GM23338 (cell line): ENCODE results near the gene FAM170A. TPM values are rescaled to one million over a fixed set of nuclear protein-coding genes. Genes with fewer than 3 reads are reported as not detected.

Experiments used
- ATAC-seq: fragments of 200-7000 bp; cut with Tn5 transposase; 3 replicates; pipeline ENCODE4 v1.9.1; 2020
- DNase-seq: peaks from one replicate; pipeline ENCODE4 v3.0.0-alpha.2; 2015; ENCODE audit warnings: low spot score
- H2AFZ ChIP-seq: fragments of 200-600 bp; sonication (generic); 2 replicates; pipeline ENCODE4 v1.8.0; 2016; ENCODE audit warnings: antibody characterized with exemption, mild to moderate bottlenecking, moderate library complexity
- H3F3A ChIP-seq: fragments of 200-600 bp; sonication (generic); replicated peaks from 2 replicates; pipeline ENCODE4 v1.8.0; 2017; ENCODE audit warnings: antibody characterized with exemption, mixed run types, low read depth
- H3K27ac ChIP-seq: fragments of 200-600 bp; sonication (generic); 2 replicates; pipeline ENCODE4 v1.6.1; 2016; ENCODE audit warnings: low read depth
- H3K27me3 ChIP-seq: fragments of 200-600 bp; sonication (generic); 2 replicates; pipeline ENCODE4 v1.8.0; 2016; ENCODE audit warnings: mild to moderate bottlenecking, mixed run types, moderate library complexity; ENCODE audit not compliant: insufficient read depth
- H3K36me3 ChIP-seq: fragments of 200-600 bp; sonication (generic); 2 replicates; pipeline ENCODE4 v1.8.0; 2016; ENCODE audit warnings: mild to moderate bottlenecking; ENCODE audit not compliant: insufficient read depth
- H3K4me1 ChIP-seq: fragments of 200-600 bp; sonication (generic); 2 replicates; pipeline ENCODE4 v1.8.0; 2016; ENCODE audit warnings: mild to moderate bottlenecking, moderate library complexity; ENCODE audit not compliant: insufficient read depth
- H3K4me2 ChIP-seq: fragments of 200-600 bp; sonication (generic); 2 replicates; pipeline ENCODE4 v1.7.1; 2017; ENCODE audit warnings: mixed run types
- H3K4me3 ChIP-seq: fragments of 200-600 bp; sonication (generic); 2 replicates; pipeline ENCODE4 v1.6.1; 2016; ENCODE audit warnings: mixed run types
- H3K79me2 ChIP-seq: fragments of 200-600 bp; sonication (generic); replicated peaks from 2 replicates; pipeline ENCODE4 v1.8.0; 2017; ENCODE audit warnings: mild to moderate bottlenecking; ENCODE audit not compliant: insufficient read depth
- H3K9me2 ChIP-seq: fragments of 200-600 bp; sonication (generic); 2 replicates; pipeline ENCODE4 v1.8.0; 2017; ENCODE audit not compliant: insufficient read depth
- H4K20me1 ChIP-seq: fragments of 200-600 bp; sonication (generic); replicated peaks from 2 replicates; pipeline ENCODE4 v1.8.0; 2017; ENCODE audit warnings: mild to moderate bottlenecking; ENCODE audit not compliant: insufficient read depth
- H3K27ac Mint-ChIP-seq: 2 replicates; pipeline ENCODE4 v1.8.0; 2020; ENCODE audit warnings: inconsistent platforms, mild to moderate bottlenecking, moderate library complexity, mixed read lengths
- H3K27me3 Mint-ChIP-seq: 3 replicates; pipeline ENCODE4 v1.8.0; 2022; ENCODE audit warnings: low read depth, mild to moderate bottlenecking, moderate library complexity, mixed read lengths, inconsistent platforms; ENCODE audit not compliant: insufficient read depth, poor library complexity
- H3K36me3 Mint-ChIP-seq: 3 replicates; pipeline ENCODE4 v1.8.0; 2021; ENCODE audit warnings: low read depth, mild to moderate bottlenecking, inconsistent platforms, moderate library complexity, mixed read lengths
- H3K4me1 Mint-ChIP-seq: 3 replicates; pipeline ENCODE4 v1.8.0; 2020; ENCODE audit warnings: mild to moderate bottlenecking, inconsistent platforms, mixed read lengths
- H3K4me3 Mint-ChIP-seq: 3 replicates; pipeline ENCODE4 v1.8.0; 2021; ENCODE audit warnings: moderate library complexity, mild to moderate bottlenecking, inconsistent platforms, mixed read lengths
- H3K9me3 Mint-ChIP-seq: 3 replicates; pipeline ENCODE4 v1.8.0; 2020; ENCODE audit warnings: moderate library complexity, mild to moderate bottlenecking, inconsistent platforms, mixed read lengths
- CREB1 ChIP-seq: fragments of 250-450 bp; sonication (Bioruptor Pico); IDR thresholded peaks from 2 replicates; pipeline ENCODE4 v1.5.0; 2020; ENCODE audit warnings: low read depth, mild to moderate bottlenecking, moderate library complexity
- CTCF ChIP-seq, 2 experiments: fragments of 200-600 bp in 1 of 2; sonication (generic) in 1 of 2; conservative IDR thresholded peaks; 2 replicates each; pipeline versions ENCODE4 v1.5.1 to v1.6.1; 2016 to 2017; ENCODE audit warnings: antibody characterized with exemption in 2 of 2, low read depth in 2 of 2, mild to moderate bottlenecking in 2 of 2, moderate library complexity in 1 of 2
- ETS1 ChIP-seq: IDR thresholded peaks from 2 replicates; pipeline ENCODE4 v1.6.1; 2016; ENCODE audit warnings: antibody characterized with exemption
- EZH2 ChIP-seq: fragments of 200-600 bp; sonication (generic); IDR thresholded peaks from one replicate; pipeline ENCODE4 v1.8.0; 2017; ENCODE audit warnings: antibody characterized with exemption, mild to moderate bottlenecking, low read depth; ENCODE audit not compliant: unreplicated experiment
- EZH2phosphoT487 ChIP-seq: fragments of 200-600 bp; sonication (generic); IDR thresholded peaks from one replicate; pipeline ENCODE4 v1.8.1; 2018; ENCODE audit warnings: antibody characterized with exemption; ENCODE audit not compliant: unreplicated experiment
- JUNB ChIP-seq: IDR thresholded peaks from one replicate; pipeline ENCODE4 v1.6.1; 2016; ENCODE audit warnings: antibody characterized with exemption; ENCODE audit not compliant: unreplicated experiment
- NANOG ChIP-seq: IDR thresholded peaks from 2 replicates; pipeline ENCODE4 v1.6.1; 2016; ENCODE audit warnings: antibody characterized with exemption, borderline replicate concordance
- POLR2AphosphoS5 ChIP-seq: IDR thresholded peaks from 2 replicates; pipeline ENCODE4 v1.6.1; 2016; ENCODE audit warnings: antibody characterized with exemption, low read depth
- REST ChIP-seq: IDR thresholded peaks from one replicate; pipeline ENCODE4 v1.6.1; 2018; ENCODE audit warnings: antibody characterized with exemption; ENCODE audit not compliant: unreplicated experiment
- STAT1 ChIP-seq: IDR thresholded peaks from one replicate; pipeline ENCODE4 v1.6.1; 2016; ENCODE audit warnings: antibody characterized with exemption; ENCODE audit not compliant: unreplicated experiment
- ZNF114 ChIP-seq: fragments of 250-450 bp; sonication (Bioruptor Pico); IDR thresholded peaks from 2 replicates; pipeline ENCODE4 v1.5.0; 2020; ENCODE audit warnings: mild to moderate bottlenecking, moderate library complexity
- ZNF331 ChIP-seq: fragments of 250-450 bp; sonication (Bioruptor Pico); IDR thresholded peaks from 2 replicates; pipeline ENCODE4 v1.5.0; 2020; ENCODE audit warnings: low read depth, mild to moderate bottlenecking, moderate library complexity
- ZNF462 ChIP-seq: fragments of 250-450 bp; sonication (Bioruptor Pico); IDR thresholded peaks from 2 replicates; pipeline ENCODE4 v1.5.0; 2020; ENCODE audit warnings: mild to moderate bottlenecking, moderate library complexity
- polyA plus RNA-seq: library from polyadenylated mRNA; unstranded; fragments of >200 nt; fragmentation: Nextera tagmentation; extraction: Ambion mirVana; gene quantifications from 2 replicates; pipeline ENCODE4 v1.2.1, GENCODE V29; 2016
- total RNA-seq: library from RNA; depleted of rRNA; stranded (reverse); fragments of >200 nt; shearing (Covaris generic); gene quantifications from 2 replicates; pipeline ENCODE4 v1.2.3, GENCODE V29; 2014

FAM170A gene
- total and polyA plus RNA-seq, 2 experiments from 2014 or later: not detected

GRCh38 chr5:119614838-119615237 is 14.5 kb upstream of the FAM170A start:
- Histone ChIP-seq H3K4me3 (no peak overlapping the region), H3F3A (no peaks in the 10 kb centered on the region), H2AFZ (no peak overlapping the region), H3K79me2 (no peaks in the 10 kb centered on the region), H3K27me3 (no peaks in the 10 kb centered on the region), H3K9me2 (peaks cover 13% of the 10 kb centered on the region; the same call in 1 of the 2 replicates), H3K27ac (no peak overlapping the region), H3K36me3 (no peaks in the 10 kb centered on the region), H3K4me1 (peaks cover 13% of the 10 kb centered on the region; the same call in 1 of the 2 replicates), H3K4me2 (no peak overlapping the region), H4K20me1 (no peaks in the 10 kb centered on the region)
- DNase-seq: no peak
- Mint-ChIP-seq H3K4me1 (peaks cover 5% of the 10 kb centered on the region), H3K36me3 (no peaks in the 10 kb centered on the region), H3K27ac (no peak overlapping the region), H3K9me3 (no peaks in the 10 kb centered on the region), H3K27me3 (no peaks in the 10 kb centered on the region), H3K4me3 (no peak overlapping the region)
- TF ChIP-seq EZH2: no peak
- no peak for TF ChIP-seq POLR2AphosphoS5
- TF ChIP-seq JUNB: no peak
- TF ChIP-seq EZH2phosphoT487: no peak
- TF ChIP-seq ZNF114 (CRISPR knock-in tag): no peak
- no peak for TF ChIP-seq REST
- TF ChIP-seq STAT1: no peak
- no peak for TF ChIP-seq ZNF462 (CRISPR knock-in tag)
- no peak for TF ChIP-seq NANOG
- no peak for TF ChIP-seq ETS1
- no peak for TF ChIP-seq ZNF331 (CRISPR knock-in tag)
- TF ChIP-seq CREB1: no peak
- TF ChIP-seq CTCF (conservative IDR thresholded peaks at IDR 0.05; ENCODE audit: low read depth in 2 of 2): no peak
- ATAC-seq: no peak
